Cerebellar cortex (tissue), 1 donor: ENCODE measurements around the gene THADA.
A peak's percentile ranks its signal among the peaks of the same experiment; 100 is the strongest.
"Not testable (repeated sequence)": the region's sequence is repeated elsewhere in the genome, so short reads cannot be mapped to it uniquely, and the experiment has no call there.

Experiments used
- DNase-seq: peaks from one replicate; pipeline ENCODE4 v3.0.0-alpha.2; 2015; ENCODE audit warnings: low spot score

The THADA gene

DNA sequence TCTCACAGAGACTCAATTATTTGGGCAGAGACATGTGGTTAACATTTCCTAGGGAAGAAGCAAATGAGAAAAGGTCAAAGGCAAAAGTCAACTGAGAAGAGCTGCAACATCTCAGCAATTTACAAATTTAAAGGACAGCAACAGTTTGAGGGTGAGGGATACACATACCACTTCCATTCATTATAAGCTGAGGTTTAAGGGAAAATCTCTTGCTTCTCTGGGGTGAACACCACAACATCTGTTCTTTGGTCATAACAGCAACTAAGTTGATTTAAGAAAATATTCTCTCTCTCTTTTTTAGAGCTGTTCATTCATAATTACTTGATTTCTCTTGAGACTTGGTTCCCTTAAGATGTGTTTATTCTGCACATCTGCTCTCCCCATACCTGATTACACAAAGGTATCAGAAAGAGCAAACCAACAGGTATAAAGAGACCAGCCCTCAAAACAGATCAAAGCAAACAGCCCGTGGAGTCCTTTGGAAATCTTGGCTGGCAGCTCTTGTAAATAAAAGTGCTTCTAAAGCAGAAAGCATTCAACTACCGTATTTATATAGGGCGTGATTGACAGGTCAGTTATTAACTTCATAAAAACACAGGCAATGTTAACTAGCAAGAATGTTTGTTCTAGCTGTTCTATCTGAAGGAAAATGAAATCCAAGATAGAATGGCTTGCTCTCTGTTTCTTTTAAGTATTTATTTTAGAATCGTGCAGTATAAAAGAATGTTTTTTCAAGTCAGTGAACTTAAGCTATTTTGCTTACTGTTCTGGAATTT, 132.8 kb downstream of the THADA start:
- no peak for DNase-seq

DNA sequence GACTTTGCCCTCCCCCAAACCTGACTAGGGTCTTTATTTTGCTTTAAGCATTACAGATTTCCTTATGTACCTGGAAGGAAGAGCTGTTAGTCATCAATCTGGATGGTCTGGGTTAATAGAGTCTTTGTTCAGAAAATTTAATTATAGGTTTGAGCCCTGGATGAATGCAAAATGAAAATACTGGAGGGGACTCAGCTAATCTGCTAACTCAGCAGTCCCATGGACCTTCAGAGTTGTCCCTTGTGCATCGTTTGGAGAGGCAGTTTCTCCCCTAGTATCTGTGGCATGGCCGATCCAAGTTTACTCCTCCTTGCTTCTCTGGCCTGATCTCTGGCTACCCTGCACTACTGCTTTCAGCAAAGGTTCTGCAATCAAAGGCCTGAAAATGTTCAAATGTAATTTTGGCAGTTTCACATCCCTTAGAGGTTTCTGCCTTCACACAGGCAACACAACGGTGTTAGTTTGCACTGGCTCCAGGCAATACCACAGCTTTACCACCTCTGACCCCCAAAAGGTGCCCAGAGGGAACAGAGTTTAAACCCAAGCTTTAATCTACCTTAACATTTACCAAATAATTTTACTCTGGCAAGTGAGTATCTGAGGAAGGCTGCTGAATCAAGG, 134.3 kb downstream of the THADA start:
- DNase-seq, result no peak

DNA sequence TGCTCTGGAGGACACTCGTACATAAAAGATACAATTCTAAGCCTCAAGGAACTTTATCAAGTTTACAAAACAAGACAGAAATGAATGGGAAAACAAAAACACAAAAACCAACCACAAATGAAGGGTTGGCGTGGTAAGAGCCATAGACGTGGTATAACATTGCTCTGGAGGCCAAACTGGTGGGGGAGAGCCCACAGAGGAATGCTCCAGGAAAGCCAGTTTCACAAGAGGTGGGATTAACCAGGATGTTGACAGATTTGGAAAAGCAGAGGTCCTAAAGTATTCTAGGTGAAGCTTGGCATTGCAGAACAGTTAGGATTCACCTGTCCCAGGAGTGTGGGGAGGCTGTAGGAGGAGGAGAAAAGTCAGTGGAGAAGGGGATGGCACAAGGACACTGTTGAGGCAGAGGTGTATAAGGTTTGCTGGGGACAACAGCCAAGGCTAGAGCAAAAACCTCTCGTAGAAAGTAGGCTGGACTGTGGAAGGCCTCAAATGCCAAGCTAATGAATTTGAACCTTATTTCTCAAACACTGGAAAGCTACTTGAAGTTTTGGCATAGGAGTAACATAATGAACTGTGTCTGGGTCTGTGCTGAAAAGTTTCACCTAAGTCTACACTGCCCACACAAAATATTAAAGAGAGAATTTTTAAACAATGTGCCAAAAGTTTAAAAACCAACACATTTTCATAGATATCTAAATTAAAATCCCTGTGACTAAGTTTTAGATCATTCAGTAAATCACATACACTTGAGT, 135.1 kb downstream of the THADA start:
- no peak for DNase-seq

DNA sequence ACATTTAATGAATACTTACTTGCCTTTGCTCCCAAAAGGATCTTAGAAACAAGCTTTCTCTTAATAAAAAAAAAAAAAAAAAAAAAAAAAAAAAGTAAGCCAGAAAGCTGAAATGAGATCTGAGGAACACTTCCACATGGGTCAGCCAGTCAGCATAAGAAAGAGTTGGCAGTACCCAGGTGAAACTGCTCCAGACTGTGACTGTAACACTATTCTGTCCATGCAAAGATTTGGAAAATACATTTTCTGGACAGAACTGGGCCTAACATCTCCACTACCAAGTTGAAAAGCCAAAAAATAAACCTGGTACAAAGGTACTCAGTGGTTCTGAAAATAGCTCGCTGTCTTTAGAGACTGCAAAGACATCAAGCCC, 135.7 kb downstream of the THADA start:
- DNase-seq, result no peak

DNA sequence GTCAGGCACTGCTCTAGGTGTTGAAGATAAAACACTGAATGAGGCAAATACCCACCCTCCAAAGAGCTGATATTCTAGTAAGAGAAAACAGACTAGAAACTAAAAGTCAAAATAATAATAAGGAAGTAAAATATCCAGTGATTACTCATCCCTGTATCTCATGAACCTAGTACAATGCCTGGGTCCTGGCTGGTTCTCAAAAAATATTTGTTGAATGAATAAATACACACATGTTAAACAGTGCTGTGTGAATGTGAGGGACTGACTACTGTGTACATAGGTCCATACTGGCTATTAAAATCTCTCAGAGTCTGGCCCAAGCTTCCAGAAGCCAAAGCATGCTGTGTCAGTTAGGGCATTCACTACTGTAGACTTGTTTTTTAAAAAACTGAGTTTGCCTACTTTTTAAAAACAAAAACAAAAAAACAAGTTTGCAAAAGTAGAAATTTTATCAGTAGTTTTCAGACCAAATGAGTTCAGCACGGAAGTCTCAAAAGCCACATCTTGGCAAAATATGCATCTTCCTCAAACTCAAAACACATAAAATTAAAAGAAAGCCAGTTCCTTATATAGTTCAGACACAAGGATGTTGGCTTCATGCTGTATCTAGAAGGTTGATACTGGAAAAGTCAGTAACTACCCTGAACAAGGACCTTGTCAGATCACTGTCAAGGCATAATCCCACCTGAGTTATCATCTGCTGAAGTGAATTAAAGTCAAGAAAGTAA, 136.2 kb downstream of the THADA start:
- DNase-seq, result no peak

DNA sequence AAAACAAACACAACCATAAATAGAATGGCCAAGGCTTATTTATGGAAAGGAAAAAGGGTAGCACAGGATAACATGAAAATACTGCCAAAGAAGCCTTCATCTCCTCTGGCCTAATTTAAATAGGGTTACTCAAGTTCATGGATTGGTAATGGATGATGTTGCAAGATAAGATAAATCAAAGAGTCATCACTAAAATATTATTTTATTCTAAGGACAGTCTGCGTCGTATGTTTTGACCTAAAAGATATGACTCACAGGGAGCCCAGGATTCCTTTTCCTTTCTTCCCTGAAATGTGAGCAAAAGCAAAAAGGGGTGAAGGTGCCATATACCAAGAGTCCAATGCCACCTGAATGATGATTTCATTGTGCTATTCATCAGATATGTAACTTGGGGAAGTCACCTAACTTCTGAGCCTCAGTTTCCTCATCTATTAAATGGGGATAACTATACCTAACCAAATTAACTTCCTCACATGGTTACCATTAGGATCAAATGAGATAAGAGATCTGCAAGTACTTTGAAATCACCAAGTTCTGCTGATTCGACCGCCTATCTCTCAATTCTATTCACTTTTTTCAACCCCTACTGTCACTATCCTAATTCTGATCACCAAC, 137.7 kb downstream of the THADA start:
- DNase-seq, result no peak

DNA sequence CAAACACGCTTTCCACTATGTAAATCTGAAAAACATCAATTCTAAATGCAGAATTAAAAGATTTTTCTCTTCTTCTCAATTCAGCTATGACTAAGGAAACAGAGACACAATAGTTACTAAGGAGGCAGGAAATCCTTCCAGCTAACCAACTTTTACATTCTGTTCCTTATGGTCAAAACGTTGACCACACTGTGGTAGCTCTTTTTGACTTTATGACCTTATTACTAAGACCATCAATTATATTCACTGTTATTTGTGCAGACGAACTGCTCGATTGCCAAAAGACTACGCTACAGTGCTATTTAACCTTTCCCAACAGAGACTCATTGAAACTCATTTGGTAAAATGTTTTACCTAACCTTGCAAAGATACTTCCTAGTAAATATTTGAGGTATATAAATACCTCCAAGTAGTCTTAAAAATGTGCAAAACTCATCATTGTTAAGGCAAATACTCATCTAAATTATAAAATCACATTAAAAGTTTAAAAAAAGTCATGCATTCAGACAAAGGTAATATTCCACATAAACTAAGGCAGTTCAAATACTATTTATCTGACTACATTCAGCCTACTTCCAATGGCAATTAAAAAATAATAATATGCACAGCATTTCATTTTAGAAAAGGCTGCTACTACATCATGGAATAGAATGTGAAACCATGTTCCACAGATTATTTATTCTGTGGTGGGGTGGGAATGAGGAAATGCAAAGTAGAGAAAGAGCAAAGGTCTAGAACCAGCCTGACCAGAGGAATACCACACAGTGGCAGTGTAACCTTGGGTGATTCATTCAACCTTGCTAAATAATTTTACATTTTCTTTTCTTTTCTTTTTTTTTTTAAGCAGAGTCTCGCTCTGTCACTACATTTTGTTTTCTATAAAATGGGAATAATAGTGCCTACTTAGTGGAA, 139.9 kb downstream of the THADA start:
- DNase-seq, result no peak

DNA sequence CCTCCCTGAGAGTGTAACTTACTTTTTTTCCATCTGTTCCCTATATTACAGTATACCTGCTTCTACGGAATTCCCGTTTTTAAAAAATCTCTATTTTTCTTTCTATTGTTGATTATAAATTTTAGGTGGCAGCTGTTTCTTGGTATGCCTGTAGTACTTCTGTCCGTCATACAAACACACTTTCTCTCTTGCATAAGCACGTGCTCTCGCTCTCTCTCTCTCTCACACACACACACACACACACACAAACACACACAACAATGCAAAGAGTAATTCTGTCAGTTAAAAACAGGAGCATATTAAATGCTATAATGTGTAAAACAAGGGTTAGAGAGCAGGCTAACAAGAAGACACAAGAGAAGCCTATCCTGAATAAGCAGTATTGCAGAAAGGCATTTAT, 140.5 kb downstream of the THADA start:
- DNase-seq, result no peak

DNA sequence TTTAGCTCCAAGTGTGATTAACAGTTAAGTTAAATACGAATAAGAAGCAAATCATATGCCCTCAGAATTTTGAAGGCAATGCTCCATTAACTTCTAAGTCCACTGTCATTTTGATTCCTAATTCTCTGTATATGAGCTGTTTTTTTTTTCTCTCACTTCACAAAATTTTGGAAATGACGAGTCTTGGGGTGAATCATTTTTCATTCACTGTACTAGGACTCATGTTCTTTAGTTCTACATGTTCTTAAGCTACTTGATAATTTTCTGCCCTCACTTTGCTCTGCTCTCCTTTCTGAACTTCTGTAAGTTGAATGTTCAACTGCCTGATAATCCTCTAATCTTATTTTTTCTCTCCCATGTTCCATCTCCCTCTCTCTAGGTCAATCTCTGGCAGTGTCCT, 141.0 kb downstream of the THADA start:
- DNase-seq, result no peak

DNA sequence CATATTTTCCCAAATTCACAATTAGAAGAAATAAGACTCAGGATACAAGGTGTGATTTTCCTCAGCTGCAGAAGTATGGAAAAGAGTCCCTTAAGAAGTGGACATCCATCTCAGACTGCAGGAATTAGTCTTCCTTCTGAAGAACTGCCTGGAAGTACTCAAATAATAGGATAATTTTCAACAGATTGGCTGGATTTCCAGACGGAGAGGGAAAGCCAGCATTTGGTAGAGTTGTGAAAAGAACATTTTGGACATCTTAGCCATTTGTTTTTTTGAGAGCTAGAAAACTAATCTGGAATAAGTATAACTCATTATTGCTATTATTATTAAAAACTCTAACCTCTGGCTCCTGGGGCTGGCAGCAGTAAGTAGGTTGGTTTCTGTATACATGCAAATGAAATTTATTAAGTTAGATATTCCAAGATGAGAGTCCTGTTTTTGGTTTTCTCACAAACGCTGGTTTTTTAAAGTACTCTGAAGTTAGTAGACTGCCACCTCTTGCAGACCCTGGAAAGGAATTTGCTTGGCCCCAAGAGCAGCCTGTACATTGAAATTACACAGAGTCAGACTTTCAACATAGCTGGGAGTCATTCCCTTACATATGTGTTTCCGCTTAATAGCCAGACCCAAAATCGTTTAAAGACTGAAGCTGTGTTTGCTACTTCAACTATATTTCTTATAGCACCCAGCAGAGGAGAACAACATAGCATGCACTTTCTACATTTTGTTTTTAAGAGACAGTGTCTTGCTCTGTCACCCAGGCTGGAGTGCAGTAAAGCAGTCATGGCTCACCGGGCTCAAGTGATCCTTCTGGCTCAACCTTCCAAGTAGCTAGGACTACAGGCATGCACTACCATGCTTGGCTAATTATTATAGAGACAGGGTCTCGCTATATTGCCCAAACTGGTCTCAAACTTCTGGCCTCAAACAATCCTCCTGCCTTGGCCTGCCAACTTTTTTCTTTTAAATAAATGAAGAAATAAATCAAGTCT, 142.4 kb downstream of the THADA start:
- DNase-seq, result no peak

DNA sequence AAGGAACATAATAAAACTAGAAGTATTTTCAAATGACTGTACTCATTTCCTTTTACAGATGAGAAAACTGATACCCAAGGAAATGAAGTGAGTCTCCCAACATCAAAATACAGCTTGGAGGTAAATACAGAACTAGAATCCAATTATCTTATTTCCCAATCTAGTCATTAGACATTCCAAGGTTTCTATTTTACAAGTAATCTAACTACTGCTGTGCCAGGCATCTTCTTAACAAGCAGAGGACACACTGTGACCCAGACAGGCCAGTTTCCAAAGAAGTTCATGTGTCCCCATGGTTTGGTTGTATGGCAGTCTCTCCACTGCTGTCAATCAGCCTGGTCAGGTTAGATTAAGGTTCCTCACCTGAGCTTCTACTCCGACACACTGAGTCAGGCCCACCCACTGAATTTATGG, 143.5 kb downstream of the THADA start:
- DNase-seq, result peak; percentile 52

DNA sequence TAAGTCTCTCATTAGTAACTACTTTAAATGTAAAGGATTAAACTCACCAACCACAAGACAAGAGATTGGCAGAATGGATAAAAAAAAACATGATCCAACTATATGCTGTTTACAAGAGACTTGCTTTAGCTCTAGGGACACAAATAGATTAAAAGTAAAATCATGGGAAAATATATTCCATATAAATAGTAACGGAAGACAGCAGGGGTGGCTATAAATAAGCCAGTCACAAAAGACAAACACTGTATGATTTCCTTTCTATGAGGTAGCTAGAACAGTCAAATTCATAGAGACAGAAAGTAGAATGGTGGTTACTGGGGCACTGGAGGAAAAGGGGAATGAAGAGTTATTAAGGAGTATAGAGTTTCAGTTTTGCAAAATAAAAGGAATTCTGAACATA, 145.2 kb downstream of the THADA start:
- no peak for DNase-seq

DNA sequence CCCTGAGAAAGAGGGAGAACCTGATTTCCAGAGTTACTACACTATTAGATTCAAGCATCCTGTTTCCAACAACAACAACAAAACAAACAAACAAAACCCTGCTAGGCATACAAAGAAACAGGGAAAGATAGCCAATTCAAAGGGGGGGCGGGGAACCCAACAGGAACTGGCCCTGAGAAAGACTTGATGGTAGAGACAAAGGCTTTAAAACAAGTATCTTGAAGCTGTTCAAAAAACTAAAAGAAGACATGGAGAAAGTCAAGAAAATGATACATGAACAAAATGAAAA, 147.1 kb downstream of the THADA start:
- DNase-seq, result no peak

DNA sequence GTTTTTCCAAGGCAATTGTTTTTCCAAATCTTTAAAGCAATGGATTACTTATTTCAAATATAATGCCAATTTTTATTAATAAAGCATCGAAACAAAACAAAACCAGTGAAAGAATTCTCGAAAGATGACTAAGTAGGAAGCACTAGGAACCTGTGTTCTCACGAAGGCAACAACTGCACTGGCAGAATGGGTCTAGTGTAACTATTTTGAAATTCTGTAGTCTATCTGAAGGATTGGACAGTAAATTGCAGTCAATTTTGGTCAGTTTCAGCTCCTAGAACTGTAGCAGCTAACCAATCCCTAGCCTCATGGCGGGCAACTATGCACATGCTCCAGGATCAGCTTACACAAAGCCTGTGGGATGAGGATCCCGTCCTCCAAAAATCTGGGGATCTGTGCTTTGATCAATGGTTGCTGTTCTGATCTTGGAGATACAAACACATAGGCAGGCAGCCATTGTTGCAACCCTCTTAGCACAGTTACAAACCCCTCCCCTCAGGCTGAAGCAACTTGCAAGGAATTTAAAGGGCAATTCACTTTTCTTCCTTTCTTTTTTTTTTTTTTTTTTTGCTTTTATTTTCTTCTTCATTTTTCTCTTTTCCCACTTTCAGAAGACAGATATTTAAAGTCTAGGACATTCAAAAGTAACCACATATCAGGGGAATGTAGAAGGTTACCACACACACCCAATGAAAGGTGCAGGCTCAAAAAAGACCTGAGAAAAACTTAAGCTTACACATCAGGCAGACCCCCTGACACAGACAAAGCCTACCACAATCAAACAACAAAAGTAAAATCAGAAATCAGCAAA, 147.6 kb downstream of the THADA start:
- no peak for DNase-seq

DNA sequence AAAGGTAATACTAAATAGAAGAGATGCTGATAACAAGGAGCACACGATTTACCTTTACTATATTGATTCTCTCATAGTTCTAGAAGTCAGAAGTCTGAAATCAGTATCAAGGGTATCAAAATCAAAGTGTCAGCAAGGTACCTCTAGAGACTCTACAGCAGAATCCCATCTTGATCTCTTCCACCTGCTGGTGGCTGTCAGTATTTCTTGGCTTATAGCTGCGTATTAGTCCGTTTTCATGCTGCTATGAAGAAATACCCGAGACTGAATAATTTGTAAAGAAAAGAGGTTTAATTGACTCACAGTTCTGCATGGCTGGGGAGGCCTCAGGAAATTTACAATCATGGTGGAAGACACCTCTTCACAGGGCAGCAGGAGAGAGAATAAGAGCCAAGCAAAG, 149.1 kb downstream of the THADA start:
- not testable (repeated sequence) for DNase-seq

DNA sequence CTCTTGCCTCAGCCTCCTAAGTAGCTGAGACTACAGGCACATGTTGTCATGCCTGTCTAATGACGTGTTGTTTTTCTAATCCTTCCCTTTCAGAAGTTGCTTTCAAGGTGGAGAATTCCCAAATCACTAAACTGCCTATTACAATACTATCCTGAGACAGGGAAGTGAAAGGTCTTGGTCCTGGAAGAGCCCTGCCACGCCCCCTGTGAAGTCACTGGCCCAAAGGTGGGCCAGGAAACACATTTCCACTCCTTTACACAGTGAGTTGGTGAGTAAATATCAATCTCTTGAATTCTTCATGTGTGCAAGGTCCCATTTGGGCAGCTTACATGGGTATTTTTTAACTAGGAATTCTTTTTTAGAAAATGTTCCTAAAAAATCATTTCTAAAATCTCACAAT, 150.1 kb downstream of the THADA start:
- DNase-seq, result no peak

DNA sequence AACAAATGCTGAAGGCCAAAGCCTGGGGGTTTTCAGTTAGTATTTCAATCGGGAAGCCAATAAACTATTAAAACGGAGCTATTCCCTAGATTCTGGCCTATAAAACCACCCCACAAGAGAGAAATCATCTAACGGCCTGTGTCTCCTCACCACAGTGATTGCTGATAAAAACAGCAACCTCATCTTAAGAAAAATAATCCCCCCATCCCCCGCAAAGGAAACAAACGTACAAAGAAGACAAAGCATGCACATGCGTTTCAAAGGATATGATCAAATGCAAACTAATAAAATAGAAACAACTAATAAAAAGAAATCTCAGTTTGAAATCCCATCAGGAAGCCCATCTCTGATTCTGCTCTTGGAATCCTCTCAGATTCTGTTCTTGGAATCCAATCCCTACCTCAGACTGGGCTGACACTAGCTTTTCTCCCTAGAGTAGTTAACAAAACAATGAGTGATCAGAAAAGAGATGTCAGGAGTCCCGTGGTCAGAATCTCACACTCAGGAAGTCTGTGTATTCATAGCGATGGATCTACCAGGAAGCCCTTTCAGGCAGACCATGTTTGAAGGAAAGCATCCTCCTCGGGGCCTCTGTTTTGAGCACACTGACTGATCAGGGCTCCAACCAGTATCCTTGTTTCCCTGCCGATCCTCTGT, 150.7 kb downstream of the THADA start:
- DNase-seq, result no peak

DNA sequence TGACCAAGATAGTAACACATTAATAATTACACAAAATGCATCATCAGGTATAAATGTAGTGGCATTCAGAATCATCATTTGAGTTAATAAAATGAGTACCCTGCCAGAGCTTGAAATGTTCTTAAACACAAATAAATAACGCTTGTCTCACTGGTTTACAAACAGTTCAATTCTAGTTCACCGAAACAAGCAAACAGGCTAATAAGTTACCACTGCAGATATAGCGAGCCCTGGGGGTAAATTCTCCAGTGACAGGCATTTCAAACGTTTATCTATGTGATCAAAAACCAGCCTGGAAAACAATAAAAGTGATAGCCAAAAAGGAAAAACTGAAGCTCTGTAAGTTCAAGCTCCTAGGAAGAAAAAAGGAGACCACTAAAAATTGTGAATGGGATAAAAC, 152.6 kb downstream of the THADA start:
- DNase-seq, result no peak

DNA sequence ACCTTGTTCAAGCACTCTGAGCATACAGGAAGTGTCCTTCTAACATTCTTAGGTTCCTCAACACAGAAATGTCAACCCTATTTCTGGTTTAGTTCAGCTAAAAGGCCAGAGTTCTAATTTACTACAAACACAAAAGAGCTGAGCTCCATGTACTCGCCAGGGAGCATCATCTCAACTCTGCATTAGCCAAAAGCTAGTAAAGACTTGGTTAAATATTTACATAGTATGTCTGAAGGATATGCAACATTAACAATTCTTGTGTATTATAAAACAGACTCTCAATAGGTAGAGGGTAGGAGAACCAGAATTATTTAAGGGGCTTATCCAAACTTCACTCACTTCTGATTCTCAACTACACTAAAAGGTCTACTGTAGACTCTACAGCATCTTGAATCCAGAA, 154.6 kb downstream of the THADA start:
- no peak for DNase-seq
